ENCODE data around the gene TMEM52.

Gene TMEM52

DNA sequence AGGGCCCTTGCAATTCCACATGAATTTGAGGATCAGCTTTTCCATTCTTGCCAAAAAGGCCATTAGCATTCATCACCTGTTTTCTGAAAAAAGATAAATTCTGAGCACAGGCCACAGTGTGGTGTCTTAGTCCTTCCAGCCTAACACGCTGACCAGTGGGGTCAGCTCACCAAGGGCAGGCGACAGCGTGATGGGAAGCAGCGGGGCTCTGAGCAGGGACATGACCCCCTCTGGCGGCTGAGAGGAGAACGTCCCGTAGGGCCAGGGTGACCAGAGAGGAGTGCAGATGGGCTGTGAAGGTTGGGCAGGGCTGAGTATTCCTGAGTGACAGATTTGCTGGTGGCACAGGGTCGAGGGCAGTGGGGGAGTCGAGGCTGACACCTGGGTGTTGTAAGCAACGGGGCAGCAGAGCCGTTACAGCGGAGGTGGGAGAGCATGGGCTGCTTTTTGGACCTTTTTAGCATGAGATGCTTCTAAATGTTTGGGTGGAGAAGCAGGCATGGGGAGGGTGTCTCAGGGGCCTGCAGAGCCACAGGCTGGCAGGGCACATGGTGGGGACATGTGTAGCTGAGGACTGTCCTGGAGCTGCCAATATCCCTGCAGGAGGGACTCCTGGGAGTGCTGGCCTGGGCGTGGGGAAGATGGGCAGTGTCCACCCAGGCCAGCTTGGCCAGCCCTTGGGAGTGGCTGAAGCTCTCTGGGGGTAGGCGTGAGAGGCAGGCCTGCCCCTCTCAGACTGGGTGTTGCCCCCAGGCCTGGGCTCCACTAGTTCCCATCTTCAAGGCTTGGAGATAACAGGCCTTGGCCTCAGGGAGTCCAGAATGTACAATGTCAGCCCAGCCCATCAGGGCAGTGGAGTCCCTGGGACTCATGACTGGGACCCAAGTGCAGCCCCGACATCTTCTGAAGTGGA is 12.6 kb downstream of the TMEM52 start:
- H3K27me3 ChIP-seq (ENCODE audit: control insufficient read depth, insufficient read depth, low read length) = no peaks in the 10 kb centered on the region
- H3K4me3 ChIP-seq (ENCODE audit: low read length) = no peak overlapping the region
- no peaks in the 10 kb centered on the region for H3K9me3 ChIP-seq (replicated peaks; ENCODE audit: low read length)
- H3K9ac ChIP-seq (ENCODE audit: low read depth, low read length) = no peak overlapping the region
- H3K4me1 ChIP-seq (ENCODE audit: control insufficient read depth, insufficient read depth, low read length) = peaks cover 14% of the 10 kb centered on the region
- H3K4me2 ChIP-seq (ENCODE audit: low read length) = no peak overlapping the region
- H3K36me3 ChIP-seq (ENCODE audit: insufficient read depth, low read length) = no peaks in the 10 kb centered on the region

- no peaks in the 10 kb centered on the region for H3K36me3 ChIP-seq (ENCODE audit: insufficient read depth, low read length)
- no peaks in the 10 kb centered on the region for H3K27me3 ChIP-seq (ENCODE audit: control insufficient read depth, insufficient read depth, low read length)
- no peaks in the 10 kb centered on the region for H3K9me3 ChIP-seq (replicated peaks; ENCODE audit: low read length)
- no peak overlapping the region for H3K4me3 ChIP-seq (ENCODE audit: low read length)
- H3K9ac ChIP-seq (ENCODE audit: low read depth, low read length) = no peak overlapping the region
- no peak overlapping the region for H3K4me2 ChIP-seq (ENCODE audit: low read length)
- peaks cover 4% of the 10 kb centered on the region for H3K4me1 ChIP-seq (ENCODE audit: control insufficient read depth, insufficient read depth, low read length)
Observed at GRCh38 chr1:1903224-1903623, 15.9 kb downstream of the TMEM52 start.

GRCh38 chr1:1901641-1902294 is 17.3 kb downstream of the TMEM52 start:
- H3K4me2 ChIP-seq (ENCODE audit: low read length) = no peak overlapping the region
- no peaks in the 10 kb centered on the region for H3K27me3 ChIP-seq (ENCODE audit: control insufficient read depth, insufficient read depth, low read length)
- no peak overlapping the region for H3K9ac ChIP-seq (ENCODE audit: low read depth, low read length)
- H3K36me3 ChIP-seq (ENCODE audit: insufficient read depth, low read length) = no peaks in the 10 kb centered on the region
- H3K4me3 ChIP-seq (ENCODE audit: low read length) = no peak overlapping the region
- H3K9me3 ChIP-seq (replicated peaks; ENCODE audit: low read length) = no peaks in the 10 kb centered on the region
- no peaks in the 10 kb centered on the region for H3K4me1 ChIP-seq (ENCODE audit: control insufficient read depth, insufficient read depth, low read length)

DNA sequence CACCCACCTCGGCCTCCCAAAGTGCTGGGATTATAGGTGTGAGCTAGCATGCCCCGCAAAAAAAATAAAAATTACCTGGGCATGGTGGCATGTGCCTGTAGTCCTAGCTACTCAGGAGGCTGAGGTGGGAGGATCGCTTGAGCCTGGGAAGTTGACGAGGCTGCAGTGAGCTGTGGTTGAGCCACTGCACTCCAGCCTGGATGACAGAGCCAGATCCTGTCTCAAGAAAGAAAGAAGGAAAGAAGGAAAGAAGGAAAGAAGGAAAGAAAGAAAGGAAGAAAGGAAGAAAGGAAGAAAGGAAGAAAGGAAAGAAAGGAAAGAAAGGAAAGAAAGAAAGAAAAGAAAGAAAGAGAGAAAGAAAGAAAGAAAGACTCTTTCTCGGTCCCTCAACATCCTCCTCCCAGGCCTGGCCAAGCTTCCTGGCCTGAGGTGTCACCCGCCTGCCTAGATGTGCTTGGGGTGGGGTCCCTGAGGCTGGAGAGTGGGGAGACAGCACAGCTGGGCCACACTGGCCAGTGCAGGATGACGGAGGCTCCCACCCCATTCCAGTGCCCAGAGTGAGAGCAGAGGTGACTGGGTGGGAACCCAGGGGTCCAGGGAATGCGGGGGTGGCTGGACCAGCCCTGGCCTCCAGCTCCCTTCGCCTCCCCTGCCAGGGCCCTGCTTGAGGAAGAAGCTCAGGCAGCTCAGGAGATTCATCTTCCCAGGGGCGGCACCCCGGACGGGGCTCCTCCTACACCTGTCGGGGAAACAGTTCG is 18.0 kb downstream of the TMEM52 start:
- Histone ChIP-seq H3K9me3 (replicated peaks; ENCODE audit: low read length) (no peaks in the 10 kb centered on the region), H3K4me2 (ENCODE audit: low read length) (no peak overlapping the region), H3K9ac (ENCODE audit: low read depth, low read length) (no peak overlapping the region), H3K36me3 (ENCODE audit: insufficient read depth, low read length) (no peaks in the 10 kb centered on the region), H3K27me3 (ENCODE audit: control insufficient read depth, insufficient read depth, low read length) (no peaks in the 10 kb centered on the region), H3K4me3 (ENCODE audit: low read length) (no peak overlapping the region), H3K4me1 (ENCODE audit: control insufficient read depth, insufficient read depth, low read length) (no peaks in the 10 kb centered on the region)

DNA sequence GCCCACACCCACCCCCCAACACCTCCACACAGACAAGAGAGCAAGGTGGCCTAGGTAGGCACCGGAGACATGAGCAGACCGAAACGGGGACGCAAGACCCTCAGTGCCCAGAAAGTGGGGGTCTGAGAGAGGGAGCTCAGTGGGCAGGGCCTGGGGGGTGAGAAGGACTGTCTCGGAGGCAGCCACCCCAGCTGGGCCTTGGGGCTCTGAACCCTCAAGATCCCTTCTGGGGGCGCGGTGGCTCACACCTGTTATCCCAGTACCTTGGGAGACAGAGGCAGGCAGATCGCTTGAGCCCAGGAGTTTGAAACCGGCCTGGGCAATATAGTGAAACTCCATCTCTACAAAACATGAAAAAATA is 19.1 kb downstream of the TMEM52 start:
- H3K4me3 ChIP-seq (ENCODE audit: low read length) = no peak overlapping the region
- no peaks in the 10 kb centered on the region for H3K9me3 ChIP-seq (replicated peaks; ENCODE audit: low read length)
- no peaks in the 10 kb centered on the region for H3K27me3 ChIP-seq (ENCODE audit: control insufficient read depth, insufficient read depth, low read length)
- H3K4me2 ChIP-seq (ENCODE audit: low read length) = no peak overlapping the region
- no peaks in the 10 kb centered on the region for H3K36me3 ChIP-seq (ENCODE audit: insufficient read depth, low read length)
- H3K9ac ChIP-seq (ENCODE audit: low read depth, low read length) = no peak overlapping the region
- H3K4me1 ChIP-seq (ENCODE audit: control insufficient read depth, insufficient read depth, low read length) = no peaks in the 10 kb centered on the region

- Histone ChIP-seq H3K36me3 (ENCODE audit: insufficient read depth, low read length) (no peaks in the 10 kb centered on the region), H3K9ac (ENCODE audit: low read depth, low read length) (no peak overlapping the region)
Observed at GRCh38 chr1:1899266-1899966, 19.7 kb downstream of the TMEM52 start.

DNA sequence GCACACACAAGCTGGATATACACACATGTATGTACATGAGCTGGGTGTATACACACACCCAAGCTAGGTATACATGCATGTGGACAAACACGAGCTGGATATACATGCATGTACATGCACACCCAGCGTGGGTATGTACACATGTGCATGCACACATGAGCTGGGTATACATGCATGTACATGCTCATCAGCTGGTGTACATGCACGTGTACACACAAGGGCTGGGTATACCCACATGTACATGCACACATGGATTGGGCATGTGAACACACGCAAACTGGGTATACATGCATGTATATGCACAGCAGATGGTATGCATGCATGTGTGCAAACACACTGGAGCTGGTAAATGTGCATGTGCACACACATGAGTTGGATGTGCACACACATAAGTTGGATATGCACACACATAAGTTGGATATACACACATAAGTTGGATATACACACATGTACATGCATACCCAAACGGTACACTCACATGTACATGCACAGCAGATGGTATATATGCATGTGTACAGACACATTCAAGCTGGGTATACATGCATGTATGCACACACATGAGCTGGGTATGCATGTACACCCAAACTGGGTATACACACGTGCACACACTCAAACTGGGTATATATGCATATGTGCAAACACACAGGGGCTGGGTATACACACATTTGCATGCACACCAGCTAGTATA is 20.7 kb downstream of the TMEM52 start:
- peaks cover 5% of the 10 kb centered on the region for H3K4me1 ChIP-seq (ENCODE audit: control insufficient read depth, insufficient read depth, low read length)
- no peak overlapping the region for H3K4me3 ChIP-seq (ENCODE audit: low read length)
- no peak overlapping the region for H3K9ac ChIP-seq (ENCODE audit: low read depth, low read length)
- H3K4me2 ChIP-seq (ENCODE audit: low read length) = no peak overlapping the region
- no peaks in the 10 kb centered on the region for H3K27me3 ChIP-seq (ENCODE audit: control insufficient read depth, insufficient read depth, low read length)
- H3K36me3 ChIP-seq (ENCODE audit: insufficient read depth, low read length) = no peaks in the 10 kb centered on the region
- no peaks in the 10 kb centered on the region for H3K9me3 ChIP-seq (replicated peaks; ENCODE audit: low read length)

More at GRCh38 chr1:1899266-1899966, 19.7 kb downstream of the TMEM52 start:
- H3K4me2 ChIP-seq (ENCODE audit: low read length) = no peak overlapping the region
- no peaks in the 10 kb centered on the region for H3K27me3 ChIP-seq (ENCODE audit: control insufficient read depth, insufficient read depth, low read length)
- no peaks in the 10 kb centered on the region for H3K9me3 ChIP-seq (replicated peaks; ENCODE audit: low read length)
- H3K4me1 ChIP-seq (ENCODE audit: control insufficient read depth, insufficient read depth, low read length) = peaks cover 4% of the 10 kb centered on the region
- no peak overlapping the region for H3K4me3 ChIP-seq (ENCODE audit: low read length)

DNA sequence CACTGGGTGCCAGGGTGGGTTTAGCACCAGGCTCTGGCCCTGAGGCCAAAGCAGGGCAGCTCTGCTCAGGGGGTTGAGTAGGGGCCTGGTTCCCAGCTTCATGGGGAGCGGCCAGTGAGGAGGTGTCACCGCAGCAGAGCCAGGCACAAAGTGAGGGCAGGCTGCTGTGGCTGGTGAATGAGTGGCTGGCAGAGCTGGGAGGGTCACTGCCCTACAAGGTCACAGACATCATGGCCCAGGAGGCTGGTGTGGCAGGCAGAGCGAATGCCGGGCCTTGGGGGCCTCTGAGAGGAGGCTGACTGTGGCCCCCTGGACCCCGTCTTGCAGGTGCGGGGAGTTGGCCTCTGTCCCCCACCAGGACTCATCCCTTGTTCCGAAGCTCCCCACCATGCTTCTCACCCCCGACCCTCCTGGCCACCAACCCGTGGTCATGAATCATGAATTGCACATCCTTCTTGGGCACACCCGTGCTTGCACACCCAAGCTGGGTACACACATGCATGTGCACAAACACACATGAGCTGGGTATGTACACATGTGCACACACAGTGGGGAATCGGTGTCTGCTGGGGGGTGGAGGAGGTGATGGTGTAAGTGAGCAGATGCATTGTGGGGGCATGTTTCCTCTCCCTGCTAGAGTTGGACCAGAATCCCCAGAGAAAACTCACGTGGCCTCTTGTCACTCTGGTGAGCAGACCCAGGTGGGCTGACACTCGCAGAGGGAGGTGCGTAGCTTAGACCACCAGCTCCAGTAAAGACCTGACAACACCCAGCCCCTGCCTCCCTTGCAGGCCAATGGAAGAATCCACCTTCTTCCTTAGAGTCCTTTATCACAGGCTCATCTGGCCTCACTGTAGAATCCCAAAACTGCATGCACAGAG is 23.4 kb downstream of the TMEM52 start:
- Histone ChIP-seq H3K9ac (ENCODE audit: low read depth, low read length) (no peak overlapping the region), H3K4me1 (ENCODE audit: control insufficient read depth, insufficient read depth, low read length) (peaks cover 15% of the 10 kb centered on the region), H3K9me3 (replicated peaks; ENCODE audit: low read length) (no peaks in the 10 kb centered on the region), H3K27me3 (ENCODE audit: control insufficient read depth, insufficient read depth, low read length) (no peaks in the 10 kb centered on the region), H3K4me2 (ENCODE audit: low read length) (no peak overlapping the region), H3K36me3 (ENCODE audit: insufficient read depth, low read length) (no peaks in the 10 kb centered on the region), H3K4me3 (ENCODE audit: low read length) (no peak overlapping the region)

DNA sequence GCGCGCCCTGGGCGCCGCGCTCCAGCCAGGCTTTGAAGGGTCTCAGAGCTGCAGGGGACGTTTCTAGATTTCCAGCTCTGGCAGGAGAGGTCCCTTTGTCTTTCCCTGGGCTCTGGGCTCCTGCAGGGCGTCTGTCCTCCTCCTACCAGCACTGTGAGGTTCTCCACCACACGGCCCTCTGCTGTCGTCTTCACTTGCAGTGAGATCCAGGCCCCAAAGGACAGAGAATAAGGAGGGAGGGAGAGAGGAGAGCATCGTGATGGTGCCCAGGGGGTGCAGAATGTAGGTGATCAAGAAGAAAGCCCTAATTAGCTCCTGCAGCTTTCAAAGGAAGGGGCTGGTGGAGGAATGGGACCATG is 24.0 kb downstream of the TMEM52 start:
- Histone ChIP-seq H3K4me1 (ENCODE audit: control insufficient read depth, insufficient read depth, low read length) (peaks cover 15% of the 10 kb centered on the region), H3K4me3 (ENCODE audit: low read length) (no peak overlapping the region), H3K9ac (ENCODE audit: low read depth, low read length) (no peak overlapping the region), H3K4me2 (ENCODE audit: low read length) (peak overlapping the region; percentile 37), H3K27me3 (ENCODE audit: control insufficient read depth, insufficient read depth, low read length) (no peaks in the 10 kb centered on the region), H3K9me3 (replicated peaks; ENCODE audit: low read length) (no peaks in the 10 kb centered on the region), H3K36me3 (ENCODE audit: insufficient read depth, low read length) (no peaks in the 10 kb centered on the region)

DNA sequence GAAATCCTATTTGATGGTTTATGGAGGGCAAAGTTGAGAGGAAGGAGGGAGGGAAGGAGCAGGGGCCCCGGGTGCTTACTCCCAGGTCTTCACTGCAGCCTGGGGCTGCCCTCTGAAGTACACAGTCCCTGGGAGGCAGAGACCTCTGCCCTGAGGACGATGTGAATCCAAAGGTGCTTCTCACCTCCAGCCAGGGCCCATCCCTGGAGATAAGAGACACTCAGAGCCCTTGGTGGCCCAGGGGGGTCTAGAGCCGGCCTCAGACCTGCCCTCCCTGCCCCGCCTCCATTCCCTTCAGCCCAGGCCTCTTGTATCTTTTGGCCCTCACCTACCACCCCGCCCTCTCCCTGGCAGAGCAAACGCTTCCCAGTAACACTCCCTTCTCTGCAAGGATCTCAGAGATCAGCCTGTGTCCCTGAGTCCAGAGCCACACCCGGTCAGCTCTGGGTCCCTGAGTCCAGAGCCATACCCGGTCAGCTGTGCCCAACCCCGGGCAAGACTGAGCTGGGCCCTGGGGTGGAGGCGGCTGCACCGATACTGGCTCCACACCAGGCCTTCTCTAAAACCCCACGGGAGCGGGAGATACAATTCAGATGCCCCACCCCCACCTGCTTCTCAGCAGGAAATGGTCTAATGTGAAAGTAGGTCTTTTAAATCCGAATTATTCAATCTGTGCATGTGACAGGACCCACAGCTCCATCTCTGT is 24.6 kb downstream of the TMEM52 start:
- no peak overlapping the region for H3K4me3 ChIP-seq (ENCODE audit: low read length)
- H3K27me3 ChIP-seq (ENCODE audit: control insufficient read depth, insufficient read depth, low read length) = no peaks in the 10 kb centered on the region
- H3K9ac ChIP-seq (ENCODE audit: low read depth, low read length) = no peak overlapping the region
- peaks cover 15% of the 10 kb centered on the region for H3K4me1 ChIP-seq (ENCODE audit: control insufficient read depth, insufficient read depth, low read length)
- no peaks in the 10 kb centered on the region for H3K36me3 ChIP-seq (ENCODE audit: insufficient read depth, low read length)
- peak overlapping the region; percentile 37 for H3K4me2 ChIP-seq (ENCODE audit: low read length)
- H3K9me3 ChIP-seq (replicated peaks; ENCODE audit: low read length) = no peaks in the 10 kb centered on the region
